BE2C (cell line): ENCODE results near the gene GARS1.

Experiments used
- DNase-seq: peaks from one replicate; pipeline ENCODE4 v3.0.0-alpha.2; 2020
- H3K27me3 ChIP-seq: fragments of 250-450 bp; sonication (Bioruptor Pico); 2 replicates; pipeline ENCODE4 v1.5.1; 2020; ENCODE audit warnings: mild to moderate bottlenecking
- H3K36me3 ChIP-seq: fragments of 250-450 bp; sonication (Bioruptor Pico); 2 replicates; pipeline ENCODE4 v1.5.1; 2020; ENCODE audit warnings: mild to moderate bottlenecking
- H3K4me1 ChIP-seq: fragments of 250-450 bp; sonication (Bioruptor Pico); 2 replicates; pipeline ENCODE4 v1.5.1; 2020
- H3K4me3 ChIP-seq: 2 replicates; pipeline ENCODE4 v1.5.1; 2011; ENCODE audit warnings: low read depth, low read length
- H3K9me3 ChIP-seq: fragments of 250-450 bp; sonication (Bioruptor Pico); 2 replicates; pipeline ENCODE4 v1.5.1; 2020
- CTCF ChIP-seq: IDR thresholded peaks from 2 replicates; pipeline ENCODE4 v1.5.1; 2012; ENCODE audit warnings: mild to moderate bottlenecking, low read depth, low read length

The GARS1 gene

GRCh38 chr7:30645661-30646060, 51.0 kb downstream of the GARS1 start:
- H3K27me3 ChIP-seq: no peaks in the 10 kb centered on the region
- no peak for TF ChIP-seq CTCF
- peaks cover 7% of the 10 kb centered on the region; the same call in 1 of the 2 replicates for H3K4me1 ChIP-seq
- H3K4me3 ChIP-seq: no peak overlapping the region
- peaks cover 25% of the 10 kb centered on the region for H3K36me3 ChIP-seq
- DNase-seq: no peak
- no peaks in the 10 kb centered on the region for H3K9me3 ChIP-seq

- DNase-seq: no peak
- H3K4me3 ChIP-seq: no peak overlapping the region
- peaks cover 25% of the 10 kb centered on the region for H3K36me3 ChIP-seq
- H3K9me3 ChIP-seq: no peaks in the 10 kb centered on the region
- TF ChIP-seq CTCF: no peak
- H3K4me1 ChIP-seq: peaks cover 7% of the 10 kb centered on the region; the same call in 1 of the 2 replicates
- H3K27me3 ChIP-seq: no peaks in the 10 kb centered on the region
Measured at GRCh38 chr7:30646154-30646553, 51.5 kb downstream of the GARS1 start.

GRCh38 chr7:30647589-30648364, 53.1 kb downstream of the GARS1 start:
- no peak for TF ChIP-seq CTCF
- H3K9me3 ChIP-seq: no peaks in the 10 kb centered on the region
- no peak overlapping the region for H3K4me3 ChIP-seq
- DNase-seq: no peak
- no peaks in the 10 kb centered on the region for H3K27me3 ChIP-seq
- peaks cover 7% of the 10 kb centered on the region; the same call in 1 of the 2 replicates for H3K4me1 ChIP-seq
- H3K36me3 ChIP-seq: peaks cover 19% of the 10 kb centered on the region

GRCh38 chr7:30648744-30649540, 54.3 kb downstream of the GARS1 start:
- Histone ChIP-seq H3K36me3 (peaks cover 18% of the 10 kb centered on the region), H3K4me1 (peaks cover 7% of the 10 kb centered on the region; the same call in 1 of the 2 replicates), H3K27me3 (no peaks in the 10 kb centered on the region), H3K4me3 (no peak overlapping the region), H3K9me3 (no peaks in the 10 kb centered on the region)
- TF ChIP-seq CTCF: no peak
- no peak for DNase-seq

GRCh38 chr7:30649717-30650420, 55.2 kb downstream of the GARS1 start:
- H3K4me3 ChIP-seq: no peak overlapping the region
- no peaks in the 10 kb centered on the region for H3K27me3 ChIP-seq
- TF ChIP-seq CTCF: no peak
- no peaks in the 10 kb centered on the region for H3K9me3 ChIP-seq
- peaks cover 14% of the 10 kb centered on the region for H3K36me3 ChIP-seq
- no peak for DNase-seq
- H3K4me1 ChIP-seq: peaks cover 7% of the 10 kb centered on the region; the same call in 1 of the 2 replicates
